ENCODE results near the gene AP2A2.

DNA sequence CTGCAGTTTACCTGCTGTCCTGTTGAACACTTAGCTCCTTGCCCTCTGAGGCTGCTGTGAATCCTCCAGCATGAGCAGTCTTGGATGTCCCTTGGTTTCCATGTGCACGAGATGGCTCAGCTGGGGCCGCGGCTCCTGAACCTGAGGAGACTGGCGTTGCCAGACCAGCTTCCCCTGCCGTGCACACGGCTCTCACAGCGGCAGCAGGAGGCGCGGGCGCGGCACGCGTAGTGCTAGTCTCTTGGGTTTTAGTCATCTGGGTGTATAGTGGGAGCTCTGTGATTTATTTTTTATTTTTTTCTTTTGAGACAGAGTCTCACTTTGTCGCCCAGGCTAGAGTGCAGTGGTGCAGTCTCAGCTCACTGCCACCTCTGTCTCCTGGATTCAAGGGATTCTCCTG lies 56.1 kb downstream of the AP2A2 start:
- TF ChIP-seq, protein P1, sequence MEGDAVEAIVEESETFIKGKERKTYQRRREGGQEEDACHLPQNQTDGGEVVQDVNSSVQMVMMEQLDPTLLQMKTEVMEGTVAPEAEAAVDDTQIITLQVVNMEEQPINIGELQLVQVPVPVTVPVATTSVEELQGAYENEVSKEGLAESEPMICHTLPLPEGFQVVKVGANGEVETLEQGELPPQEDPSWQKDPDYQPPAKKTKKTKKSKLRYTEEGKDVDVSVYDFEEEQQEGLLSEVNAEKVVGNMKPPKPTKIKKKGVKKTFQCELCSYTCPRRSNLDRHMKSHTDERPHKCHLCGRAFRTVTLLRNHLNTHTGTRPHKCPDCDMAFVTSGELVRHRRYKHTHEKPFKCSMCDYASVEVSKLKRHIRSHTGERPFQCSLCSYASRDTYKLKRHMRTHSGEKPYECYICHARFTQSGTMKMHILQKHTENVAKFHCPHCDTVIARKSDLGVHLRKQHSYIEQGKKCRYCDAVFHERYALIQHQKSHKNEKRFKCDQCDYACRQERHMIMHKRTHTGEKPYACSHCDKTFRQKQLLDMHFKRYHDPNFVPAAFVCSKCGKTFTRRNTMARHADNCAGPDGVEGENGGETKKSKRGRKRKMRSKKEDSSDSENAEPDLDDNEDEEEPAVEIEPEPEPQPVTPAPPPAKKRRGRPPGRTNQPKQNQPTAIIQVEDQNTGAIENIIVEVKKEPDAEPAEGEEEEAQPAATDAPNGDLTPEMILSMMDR (IDR thresholded peaks at IDR 0.05), result no peak
- no peak for TF ChIP-seq EP300 (IDR thresholded peaks at IDR 0.05; ENCODE audit: low read depth)
